HG02588 (cell line): ENCODE data around the gene TP73.

ENCODE experiments used
- ATAC-seq: cut with Tn5 transposase; IDR thresholded peaks from one replicate; pipeline ENCODE4 v1.9.1; 2021; ENCODE audit warnings: mild to moderate bottlenecking, moderate library complexity; ENCODE audit not compliant: unreplicated experiment

Gene TP73

DNA sequence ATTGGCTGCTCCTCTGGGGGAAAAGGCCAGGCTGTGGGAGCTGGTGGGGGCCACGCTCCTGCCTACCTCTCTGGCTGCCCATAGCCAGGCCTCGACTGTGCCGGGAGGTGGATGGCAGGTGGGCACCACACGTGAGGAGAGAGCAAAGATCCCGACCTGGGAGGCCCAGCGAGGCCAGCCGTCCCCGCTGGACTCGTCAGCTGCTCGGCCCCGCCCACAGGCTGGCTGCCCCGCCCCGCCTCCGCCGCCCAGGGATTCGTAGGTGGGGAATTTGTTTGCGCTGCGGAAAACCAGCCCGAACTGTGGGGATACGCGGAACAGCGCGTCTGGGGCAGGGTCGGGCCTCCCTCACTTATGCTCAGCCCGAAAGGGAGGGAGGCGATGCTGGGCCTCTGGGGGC is 31.7 kb downstream of the TP73 start:
- no peak for ATAC-seq

DNA sequence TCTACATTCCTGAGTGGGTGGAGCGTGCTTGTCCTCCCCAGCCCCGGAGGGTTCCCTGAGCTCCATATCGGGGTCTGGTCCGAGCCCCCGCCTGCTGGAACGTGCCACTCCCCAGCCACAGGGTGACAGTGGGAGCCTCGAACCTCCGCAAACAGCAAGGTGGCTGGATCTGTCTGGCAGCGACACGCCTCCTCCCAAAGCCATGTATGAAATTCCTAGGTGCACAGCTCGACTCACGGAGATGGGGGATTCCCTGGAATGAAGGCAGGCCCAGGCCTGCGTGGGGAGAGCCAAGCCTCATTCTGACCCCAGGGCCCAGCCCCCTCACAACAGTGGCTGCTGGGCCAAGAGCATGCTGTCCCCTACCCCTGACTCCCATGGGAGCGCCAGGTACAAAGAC is 32.9 kb downstream of the TP73 start:
- no peak for ATAC-seq

DNA sequence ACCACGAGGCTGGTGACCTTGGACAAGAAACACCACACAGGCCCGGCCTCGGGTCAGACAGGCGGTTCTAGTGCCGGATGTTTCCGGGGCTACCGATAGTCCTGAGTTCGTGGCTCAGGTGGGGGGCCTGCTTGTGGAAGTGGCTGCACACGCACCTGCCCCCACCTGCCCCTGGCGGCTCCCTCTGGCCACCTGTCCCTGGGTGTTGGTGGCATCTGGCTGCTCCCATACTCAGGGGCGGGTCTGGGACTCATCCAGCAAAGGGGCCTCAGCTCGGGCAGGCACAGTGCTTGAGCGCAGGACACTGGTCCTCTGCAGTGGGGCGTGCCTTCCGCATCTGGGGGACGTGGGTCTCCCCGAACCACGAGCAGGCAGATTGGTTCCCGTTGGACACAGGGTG is 33.6 kb downstream of the TP73 start:
- ATAC-seq: no peak

DNA sequence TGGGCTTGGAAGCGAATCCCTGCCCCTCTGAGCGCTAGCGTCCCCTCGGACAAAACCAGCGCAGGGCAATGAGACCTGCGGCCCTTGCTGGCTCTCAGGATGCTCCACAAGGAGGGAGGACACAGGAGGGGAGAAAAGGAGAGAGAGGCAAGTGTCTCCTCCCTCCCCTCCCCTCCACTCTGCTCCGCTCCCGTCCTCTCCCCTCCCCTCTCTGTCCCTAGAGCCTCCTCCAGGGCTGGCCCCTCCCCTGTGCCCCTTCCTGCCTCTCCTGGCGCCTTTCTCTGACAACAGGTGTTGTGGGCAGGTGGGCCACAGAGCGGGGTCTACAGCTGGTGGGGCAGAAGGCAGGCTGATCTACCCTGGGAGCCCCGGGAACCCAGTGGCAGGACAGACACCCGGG is 35.2 kb downstream of the TP73 start:
- ATAC-seq: no peak

DNA sequence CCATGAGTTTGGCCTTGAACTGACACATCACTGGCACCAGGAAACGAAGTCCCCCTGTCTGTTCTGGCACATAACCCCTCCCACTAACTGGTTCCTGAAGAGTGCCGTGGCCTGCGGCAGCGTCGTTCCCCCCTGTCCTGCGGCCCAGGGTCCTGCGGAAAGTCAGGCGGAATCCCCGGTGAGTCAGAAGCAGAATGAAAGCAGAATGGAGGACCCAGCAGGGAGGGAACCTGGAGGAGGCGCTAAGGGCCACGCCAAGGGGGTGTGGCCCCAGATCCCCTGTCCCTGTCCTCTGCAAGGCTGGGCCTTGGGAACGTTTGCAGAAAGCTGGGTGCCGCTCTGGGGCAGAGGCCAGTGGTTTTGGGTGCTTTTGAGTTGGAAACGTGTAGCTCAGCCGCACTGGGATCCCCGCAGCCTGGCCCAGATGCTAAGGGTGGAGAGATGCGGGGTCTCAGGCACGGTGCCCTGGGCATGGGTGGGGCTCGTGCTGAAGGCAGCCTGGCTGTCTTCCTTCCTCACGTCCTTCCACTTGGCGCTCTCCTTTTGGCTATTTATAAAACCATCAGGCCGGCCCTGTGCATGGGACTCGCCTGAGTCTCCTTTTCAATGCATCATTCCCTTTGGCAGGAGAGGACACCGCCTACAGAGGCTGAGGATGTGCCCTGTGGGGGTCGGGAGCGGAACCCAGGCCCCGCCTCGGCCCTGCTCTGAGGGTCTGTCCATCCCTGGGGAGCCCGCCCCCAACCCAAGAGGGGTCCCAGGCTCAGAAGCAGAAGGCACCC is 36.2 kb downstream of the TP73 start:
- ATAC-seq: peak; percentile 39

DNA sequence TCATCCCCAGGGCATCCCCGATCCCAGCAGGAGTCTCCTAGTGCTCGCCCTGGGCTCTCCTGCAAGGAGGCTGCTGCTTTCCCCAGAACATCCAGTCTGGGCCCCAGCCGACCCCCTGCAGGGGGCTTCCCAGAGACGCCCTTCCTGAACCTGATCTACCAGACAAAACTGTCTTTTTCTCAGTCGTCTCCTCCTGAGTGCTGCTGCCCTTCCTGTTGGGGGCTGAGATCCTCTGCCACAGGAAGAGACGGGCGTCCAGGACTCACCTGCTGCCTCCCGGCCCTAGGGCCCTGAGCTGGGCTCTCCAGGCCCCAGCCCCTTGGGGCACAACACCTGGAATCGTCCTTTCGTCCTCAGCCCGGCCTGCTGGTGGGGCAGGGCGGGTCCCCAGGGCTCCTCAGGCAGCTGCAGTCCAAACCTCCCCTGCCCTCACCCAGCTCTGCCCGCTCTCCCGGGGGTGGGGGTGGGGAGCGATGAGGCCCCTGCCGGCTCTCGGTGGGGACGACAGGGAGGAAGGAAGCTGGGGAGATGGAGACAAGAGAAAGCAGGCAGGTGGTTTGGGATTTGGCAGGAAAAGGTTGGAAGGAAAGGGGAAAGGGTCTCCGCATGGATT is 36.9 kb downstream of the TP73 start:
- ATAC-seq: no peak

DNA sequence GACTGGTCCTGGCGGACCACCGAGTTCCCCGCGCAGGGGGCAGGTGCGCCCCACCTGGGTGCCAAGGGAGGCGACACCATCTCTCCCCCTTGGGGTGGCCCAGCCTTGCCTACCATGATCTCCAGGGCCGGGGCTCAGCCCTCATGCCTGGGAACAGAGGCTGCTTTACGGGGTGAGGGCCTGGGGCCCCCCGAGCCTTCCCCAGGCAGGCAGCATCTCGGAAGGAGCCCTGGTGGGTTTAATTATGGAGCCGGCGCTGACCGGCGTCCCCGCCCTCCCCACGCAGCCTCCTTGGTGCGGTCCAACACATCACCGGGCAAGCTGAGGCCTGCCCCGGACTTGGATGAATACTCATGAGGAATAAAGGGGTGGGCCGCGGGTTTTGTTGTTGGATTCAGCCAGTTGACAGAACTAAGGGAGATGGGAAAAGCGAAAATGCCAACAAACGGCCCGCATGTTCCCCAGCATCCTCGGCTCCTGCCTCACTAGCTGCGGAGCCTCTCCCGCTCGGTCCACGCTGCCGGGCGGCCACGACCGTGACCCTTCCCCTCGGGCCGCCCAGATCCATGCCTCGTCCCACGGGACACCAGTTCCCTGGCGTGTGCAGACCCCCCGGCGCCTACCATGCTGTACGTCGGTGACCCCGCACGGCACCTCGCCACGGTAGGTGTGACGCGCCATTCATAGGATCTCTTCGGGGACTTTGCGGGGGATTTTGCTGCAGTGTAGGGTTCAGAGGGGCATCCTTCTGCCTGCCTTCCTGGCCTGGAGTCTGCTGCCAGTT is 38.2 kb downstream of the TP73 start:
- ATAC-seq: no peak

DNA sequence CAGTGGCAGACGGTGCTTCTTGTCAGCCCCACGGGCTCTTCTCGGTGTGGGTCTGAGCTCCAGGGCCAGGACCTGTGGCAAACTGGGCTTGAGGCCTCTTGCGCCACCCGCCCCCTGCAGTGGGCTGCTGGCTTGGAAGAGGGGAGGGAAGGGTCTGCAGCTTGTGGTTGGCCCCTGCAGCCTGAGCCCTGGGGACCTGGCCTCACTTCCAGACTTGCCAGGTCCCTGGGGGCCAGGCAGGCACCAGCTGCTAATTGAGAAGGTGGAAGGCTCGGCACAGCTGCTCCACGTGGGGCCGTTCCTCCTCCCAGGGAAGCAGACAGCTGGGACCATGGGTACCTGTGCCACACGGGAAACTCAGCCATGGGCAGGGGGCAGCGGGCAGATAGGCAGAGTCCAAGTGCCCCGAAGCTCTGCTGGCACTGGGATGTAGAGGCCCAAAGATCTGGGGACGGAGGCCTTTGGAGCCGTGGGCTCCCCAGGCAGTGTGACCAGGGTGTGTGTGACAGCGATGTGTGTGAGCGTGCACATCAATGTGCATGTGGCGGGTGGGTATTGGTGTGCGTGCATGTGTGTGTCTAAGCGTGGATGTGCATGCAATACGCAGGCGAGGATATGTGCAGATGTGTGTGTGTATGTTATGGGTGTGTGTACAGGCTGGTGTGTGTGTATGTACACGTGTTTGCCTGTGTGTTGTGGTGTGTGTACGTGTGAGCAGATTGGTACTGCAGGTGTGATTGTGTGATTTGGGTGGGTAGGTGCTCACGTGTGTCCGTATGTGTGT is 39.3 kb downstream of the TP73 start:
- no peak for ATAC-seq

DNA sequence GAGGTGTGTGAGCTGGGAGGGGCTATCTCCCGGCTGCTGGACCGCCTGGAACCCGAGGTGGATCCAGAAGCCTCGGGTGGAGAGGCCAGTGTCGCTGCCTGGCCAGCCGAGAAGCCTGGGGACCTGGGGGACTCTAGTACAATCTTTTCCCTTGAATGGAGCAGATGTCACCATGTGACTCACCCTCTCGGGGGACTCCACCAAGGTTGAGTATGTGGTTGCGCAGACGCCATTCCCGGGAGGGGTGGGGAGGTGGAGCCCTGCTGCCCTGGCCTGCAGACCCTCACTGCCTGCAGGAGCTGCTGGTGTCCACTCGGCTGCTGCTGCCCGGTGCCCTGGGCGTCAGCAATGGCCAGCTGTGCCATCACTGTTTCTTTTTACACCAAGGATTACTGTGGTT is 40.3 kb downstream of the TP73 start:
- no peak for ATAC-seq

DNA sequence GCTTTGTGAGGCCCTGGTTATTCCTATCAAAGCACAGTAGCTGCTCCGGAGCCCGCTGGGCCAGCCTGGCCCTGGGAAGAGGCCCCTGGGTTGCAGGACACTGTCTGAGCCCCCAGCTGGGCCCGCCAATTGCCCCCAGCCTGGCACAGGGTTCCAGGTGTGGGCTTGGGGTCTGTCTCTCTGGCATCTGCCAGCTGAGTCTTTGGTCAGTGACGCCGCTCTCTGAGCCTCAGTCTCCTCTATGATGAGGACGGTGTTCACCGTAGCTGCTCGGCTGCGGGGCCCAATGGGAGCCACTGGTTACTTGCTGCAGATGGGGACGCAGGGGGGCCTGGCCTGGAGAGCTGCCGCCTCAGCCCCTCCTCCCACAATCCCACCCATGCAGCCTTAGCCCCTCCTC is 41.0 kb downstream of the TP73 start:
- no peak for ATAC-seq

DNA sequence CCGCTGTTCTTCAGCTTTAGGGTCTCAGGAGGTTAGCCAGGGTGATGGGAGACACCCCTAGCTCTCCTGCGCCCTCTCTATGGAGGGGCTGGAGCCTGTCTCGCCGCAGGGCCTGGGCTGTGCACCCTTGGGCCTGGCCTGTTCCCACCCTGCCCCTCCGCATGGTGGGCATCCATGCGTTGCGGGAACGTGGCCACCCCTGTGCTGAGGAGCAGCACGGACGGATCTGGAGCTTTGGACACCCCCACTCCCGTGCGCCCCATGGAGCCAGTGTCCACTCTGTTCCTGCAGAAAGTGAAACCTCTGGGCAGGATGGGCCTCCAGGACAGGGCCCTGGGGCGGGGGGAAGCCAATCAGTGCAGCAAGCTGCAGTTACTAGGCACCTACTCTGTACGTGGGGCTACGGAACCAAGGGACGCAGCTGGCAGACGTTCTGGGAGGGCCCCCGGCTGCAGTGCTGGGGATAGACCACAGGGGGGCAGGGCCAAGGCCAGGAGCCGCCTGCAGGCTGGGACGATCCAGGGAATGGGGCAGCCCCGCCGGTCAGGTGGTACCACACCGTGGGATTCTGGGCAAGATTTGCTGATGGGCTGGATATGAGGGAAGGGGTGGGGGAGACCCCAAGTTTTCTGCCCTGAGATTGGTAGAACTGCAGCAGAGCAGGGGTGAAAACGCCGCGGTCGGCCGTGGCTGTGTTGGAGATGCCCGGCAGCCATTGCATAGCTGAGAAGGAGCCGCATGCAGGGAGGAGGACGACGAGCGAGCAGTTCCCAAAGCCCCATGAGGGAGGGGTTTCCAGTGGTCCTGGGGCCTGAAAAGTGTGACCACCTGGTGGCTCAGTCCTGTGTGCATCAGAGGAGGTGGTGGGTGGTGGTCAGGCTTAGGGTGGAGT is 43.3 kb downstream of the TP73 start:
- no peak for ATAC-seq

DNA sequence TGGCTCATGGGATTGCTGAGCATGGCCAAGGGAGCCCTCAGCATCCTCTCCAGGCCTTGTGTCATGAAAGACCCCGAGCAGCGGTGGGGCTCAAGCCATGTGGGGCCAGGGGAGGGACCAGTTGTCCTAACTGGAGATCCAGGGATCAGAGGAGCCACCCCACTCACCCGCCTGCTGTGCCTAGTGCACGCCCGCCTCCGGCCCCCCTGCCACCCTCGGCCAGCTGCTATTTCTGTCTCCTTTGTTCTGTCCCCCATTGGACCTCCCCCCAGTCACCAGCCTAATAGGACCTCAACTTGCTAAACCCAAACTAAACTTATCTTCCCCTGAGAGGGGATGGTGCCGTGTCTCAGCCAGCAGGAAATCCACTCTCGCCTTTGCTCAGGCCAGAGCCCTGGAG is 44.4 kb downstream of the TP73 start:
- no peak for ATAC-seq

DNA sequence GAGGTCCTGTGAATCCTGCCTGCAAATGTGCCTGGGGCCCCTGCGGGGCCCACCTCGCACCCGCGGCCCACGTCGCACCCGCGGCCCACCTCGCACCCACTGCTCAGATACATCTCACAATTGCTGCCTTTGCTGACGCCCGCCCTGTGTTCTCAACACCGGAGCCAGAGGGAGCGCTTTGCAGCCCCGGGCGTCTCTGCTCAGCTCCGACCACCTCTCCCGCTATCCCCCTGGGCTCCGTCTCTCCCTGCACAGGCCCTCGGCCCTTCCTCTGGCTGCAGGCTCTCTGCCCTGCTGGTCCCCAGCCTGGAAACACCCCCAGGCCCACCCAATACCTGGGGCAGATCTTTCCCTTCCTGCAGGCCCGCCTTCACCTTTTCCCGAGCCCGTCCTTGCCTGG is 44.8 kb downstream of the TP73 start:
- ATAC-seq: no peak

DNA sequence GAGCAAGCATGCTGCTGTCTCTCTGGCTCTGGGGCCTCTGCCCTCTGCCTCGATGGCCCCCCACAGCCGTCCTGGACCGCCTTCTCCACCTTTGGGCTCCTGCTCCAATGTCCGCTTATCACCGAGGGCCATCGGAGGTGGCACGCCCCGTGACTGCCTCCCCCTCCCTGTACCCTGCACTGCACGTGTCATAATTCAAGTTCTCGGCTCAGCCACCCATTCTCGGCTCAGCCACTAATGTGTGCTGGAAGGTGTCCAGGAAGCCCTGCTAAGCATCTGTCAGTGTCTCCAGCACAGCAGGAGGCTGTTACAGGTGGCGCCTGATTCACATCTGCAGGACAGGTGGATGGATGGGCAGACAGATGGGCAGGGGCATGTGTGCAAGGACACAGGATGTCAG is 45.5 kb downstream of the TP73 start:
- ATAC-seq: no peak

DNA sequence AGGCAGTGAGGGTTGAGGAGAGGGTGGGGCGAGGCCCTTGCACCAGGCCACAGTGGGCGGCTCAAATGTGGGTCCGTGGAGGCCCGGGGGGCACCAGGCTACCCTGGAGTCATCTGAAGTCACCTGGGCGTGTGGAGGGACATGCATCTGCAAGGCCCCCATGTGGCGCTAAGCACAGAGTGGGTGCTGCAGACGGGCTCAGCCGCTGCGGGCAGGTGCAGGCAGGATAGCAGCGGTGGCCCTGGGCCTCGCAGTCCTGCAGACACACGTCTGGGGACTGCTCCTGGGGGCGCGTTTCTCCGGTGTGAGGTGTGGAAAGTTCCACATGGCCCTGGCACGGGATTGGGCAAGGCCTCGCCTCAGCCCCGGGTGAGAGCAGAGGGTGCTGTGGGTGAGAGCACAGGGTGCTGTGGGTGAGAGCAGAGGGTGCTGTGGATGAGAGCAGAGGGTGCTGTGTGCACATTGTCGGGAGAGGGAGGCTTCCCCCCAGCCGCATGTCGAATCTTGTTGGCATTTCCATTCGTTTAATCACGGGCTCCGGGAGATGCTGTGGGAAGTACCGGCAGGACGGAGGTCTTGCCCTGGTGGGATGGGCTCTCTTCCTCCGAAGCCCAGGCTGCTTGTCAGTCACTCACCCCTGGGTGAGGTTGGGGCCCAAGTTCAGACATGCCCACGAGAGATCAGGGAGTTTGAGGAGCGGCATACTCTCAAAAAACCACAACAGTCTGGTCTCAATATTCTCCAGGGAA is 46.5 kb downstream of the TP73 start:
- no peak for ATAC-seq

DNA sequence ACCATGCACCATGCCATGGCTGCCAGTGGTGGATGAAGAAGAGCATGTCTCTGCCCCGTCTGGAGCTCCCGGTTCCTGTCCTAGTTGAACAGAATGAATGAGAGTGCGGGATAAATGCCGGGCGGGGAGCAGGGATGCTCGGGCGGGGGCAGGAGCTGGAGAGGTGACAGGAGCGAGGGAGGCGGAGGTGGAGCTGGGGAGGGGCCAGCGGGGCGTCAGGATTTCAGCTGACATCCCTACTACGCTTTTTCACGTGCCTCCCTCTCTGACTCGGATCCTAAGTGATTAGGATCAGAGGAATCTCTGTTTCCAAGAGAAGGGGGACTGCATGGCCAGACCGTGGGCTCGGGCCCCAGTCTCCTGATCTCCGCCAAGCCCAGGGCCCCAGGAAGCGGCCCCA is 47.3 kb downstream of the TP73 start:
- no peak for ATAC-seq

DNA sequence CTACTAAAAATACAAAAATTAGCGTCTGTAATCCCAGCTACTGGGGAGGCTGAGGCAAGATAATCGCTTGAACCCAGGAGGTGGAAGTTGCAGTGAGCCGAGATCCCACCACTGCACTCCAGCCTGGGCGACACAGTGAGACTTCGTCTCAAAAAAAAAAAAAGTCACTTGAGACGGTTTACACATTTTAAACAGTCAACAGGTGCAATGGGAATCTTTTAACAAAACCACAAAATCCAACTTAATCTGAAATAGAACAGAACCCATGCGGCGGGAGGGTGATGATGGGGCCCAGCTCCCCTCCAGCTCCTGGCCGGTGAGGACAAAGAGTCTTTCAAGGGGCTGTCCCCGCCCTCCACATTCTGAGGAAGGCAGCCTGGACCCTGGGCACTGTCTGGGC is 48.3 kb downstream of the TP73 start:
- no peak for ATAC-seq

DNA sequence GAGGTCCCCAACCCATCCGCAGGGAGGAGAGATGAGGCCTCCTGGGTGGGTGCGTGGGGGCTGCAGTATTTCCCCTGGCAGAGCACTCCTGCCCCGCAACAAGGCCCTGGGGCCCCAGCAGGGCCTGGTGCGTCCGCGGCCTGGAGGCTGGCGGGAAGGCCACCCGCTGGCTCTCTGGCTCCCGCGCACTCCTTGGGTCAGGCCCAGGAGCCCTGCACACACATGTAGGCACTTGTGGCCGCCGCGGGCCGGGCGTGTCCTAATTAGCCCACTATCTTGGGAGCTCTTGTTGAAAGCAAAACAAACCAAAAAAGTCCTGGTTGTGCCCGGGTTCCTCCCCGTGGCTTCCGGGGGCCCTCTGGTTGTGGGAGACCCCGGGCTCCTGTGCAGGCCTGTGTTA is 50.2 kb downstream of the TP73 start:
- no peak for ATAC-seq

DNA sequence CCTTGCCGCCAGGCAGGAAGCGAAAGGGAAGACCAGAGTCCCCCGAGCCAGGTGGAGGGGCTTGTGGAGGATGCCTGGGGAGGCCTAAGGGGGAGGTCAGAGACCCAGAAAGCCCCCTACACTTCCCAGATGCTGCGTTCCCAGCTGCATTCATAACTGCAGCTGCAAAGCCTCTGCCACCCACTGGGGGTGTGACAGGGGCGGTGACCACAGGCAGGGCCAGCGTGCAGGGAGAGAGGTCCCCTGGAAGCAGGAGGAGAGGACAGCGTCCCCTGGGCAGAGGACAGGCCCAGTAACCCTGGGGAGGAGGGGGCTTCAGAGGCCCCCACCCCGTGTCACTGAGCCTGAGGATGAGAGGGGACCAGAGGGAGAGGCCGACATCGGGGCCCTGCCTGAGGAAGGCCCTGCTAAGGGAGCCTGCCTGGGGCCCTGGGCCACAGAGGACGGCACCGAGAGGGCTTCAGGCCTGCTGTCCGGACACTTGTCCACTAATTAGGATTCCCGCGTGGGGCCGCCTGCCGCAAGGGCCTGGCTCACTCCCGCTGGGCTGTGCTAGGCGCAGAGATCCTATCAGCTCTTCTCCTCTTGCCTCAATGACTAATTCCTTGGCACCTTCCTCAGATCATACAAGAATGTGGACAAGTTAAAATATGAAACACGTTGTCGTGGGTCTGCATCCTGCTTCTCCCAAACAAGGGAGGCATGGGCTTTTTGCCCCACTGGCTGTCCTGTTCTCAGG is 50.8 kb downstream of the TP73 start:
- ATAC-seq: no peak
